Esophagus muscularis mucosa (tissue), 3 donors: Measurements from ENCODE around the gene MYH10.

Source experiments
- POLR2A ChIP-seq: fragments of 450-650 bp; IDR thresholded peaks from one replicate; pipeline ENCODE4 v1.6.1; 2017; ENCODE audit warnings: antibody characterized with exemption, moderate library complexity, mild to moderate bottlenecking, low read depth
- TF ChIP-seq, protein P1 (sequence below), 3 experiments: fragments of 200-600 bp in 2 of 3; fragments of 450-650 bp in 1 of 3; sonication (generic) in 2 of 3; IDR thresholded peaks; one replicate each; pipeline ENCODE4 v1.5.1; 2017 to 2019; ENCODE audit warnings: antibody characterized with exemption in 3 of 3, mild to moderate bottlenecking in 2 of 3, moderate library complexity in 1 of 3

DNA sequence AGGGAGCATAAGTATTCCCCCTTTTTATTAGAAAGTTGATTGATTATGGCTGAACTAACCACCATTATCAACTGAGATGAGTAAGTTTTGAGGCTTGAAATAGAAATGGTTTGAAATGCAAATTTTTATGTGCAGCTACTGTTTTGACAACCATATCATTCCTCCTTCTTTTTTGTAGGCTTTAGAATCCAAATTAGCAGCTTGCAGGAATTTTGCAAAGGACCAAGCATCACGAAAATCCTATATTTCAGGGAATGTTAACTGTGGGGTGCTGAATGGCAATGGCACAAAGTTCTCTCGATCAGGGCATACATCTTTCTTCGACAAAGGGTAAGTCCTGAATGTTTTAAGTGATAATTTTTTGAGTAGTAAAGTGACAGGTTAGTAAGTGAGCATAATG lies 170.7 kb downstream of the MYH10 start:
- TF ChIP-seq POLR2A: no peak
- TF ChIP-seq, protein P1, sequence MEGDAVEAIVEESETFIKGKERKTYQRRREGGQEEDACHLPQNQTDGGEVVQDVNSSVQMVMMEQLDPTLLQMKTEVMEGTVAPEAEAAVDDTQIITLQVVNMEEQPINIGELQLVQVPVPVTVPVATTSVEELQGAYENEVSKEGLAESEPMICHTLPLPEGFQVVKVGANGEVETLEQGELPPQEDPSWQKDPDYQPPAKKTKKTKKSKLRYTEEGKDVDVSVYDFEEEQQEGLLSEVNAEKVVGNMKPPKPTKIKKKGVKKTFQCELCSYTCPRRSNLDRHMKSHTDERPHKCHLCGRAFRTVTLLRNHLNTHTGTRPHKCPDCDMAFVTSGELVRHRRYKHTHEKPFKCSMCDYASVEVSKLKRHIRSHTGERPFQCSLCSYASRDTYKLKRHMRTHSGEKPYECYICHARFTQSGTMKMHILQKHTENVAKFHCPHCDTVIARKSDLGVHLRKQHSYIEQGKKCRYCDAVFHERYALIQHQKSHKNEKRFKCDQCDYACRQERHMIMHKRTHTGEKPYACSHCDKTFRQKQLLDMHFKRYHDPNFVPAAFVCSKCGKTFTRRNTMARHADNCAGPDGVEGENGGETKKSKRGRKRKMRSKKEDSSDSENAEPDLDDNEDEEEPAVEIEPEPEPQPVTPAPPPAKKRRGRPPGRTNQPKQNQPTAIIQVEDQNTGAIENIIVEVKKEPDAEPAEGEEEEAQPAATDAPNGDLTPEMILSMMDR (IDR thresholded peaks at IDR 0.05): no peak
